Adrenal gland (tissue), 5 donors: ENCODE measurements around the gene NUAK2.

ENCODE experiments used
- CTCF ChIP-seq, 6 experiments: fragments of 450-650 bp in 4 of 6; fragments of 200-600 bp in 2 of 6; sonication (generic) in 1 of 6; IDR thresholded peaks; 1 replicate in 5 of 6; 2 replicates in 1 of 6; pipeline versions ENCODE4 v1.5.1 to v1.8.0; 2016 to 2021; ENCODE audit warnings: antibody characterized with exemption in 6 of 6, mild to moderate bottlenecking in 2 of 6, moderate library complexity in 1 of 6
- POLR2A ChIP-seq, 2 donors: fragments of 450-650 bp; IDR thresholded peaks; one replicate each; pipeline ENCODE4 v1.6.1; 2017; ENCODE audit warnings: antibody characterized with exemption in 2 of 2, mild to moderate bottlenecking in 2 of 2, moderate library complexity in 1 of 2
- donor health status: DM: no; HTN: no; CAD: no.

DNA sequence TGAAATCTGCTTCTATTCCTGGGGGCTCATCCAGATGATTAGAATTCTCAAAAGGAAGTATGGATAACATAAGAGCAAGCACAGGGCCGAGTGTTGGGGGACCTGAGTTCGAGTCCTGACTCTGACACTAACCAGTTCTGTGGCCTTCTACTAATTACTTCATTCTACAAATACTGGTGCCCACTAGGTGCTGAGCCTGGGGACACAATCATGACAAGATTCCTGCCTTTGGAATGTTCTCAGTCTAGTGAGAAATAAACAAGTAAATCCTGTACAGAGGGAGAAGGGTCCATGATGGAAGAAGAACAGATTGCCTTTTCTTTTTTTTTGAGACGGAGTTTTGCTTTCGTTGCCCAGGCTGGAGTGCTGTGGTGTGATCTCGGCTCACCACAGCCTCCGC, 2.2 kb upstream of the NUAK2 start:
- no peak for TF ChIP-seq CTCF (IDR thresholded peaks at IDR 0.05)
- TF ChIP-seq POLR2A (IDR thresholded peaks at IDR 0.05), result no peak
